ENCODE measurements around the gene KCNG4.
"Not testable (repeated sequence)": the region's sequence is repeated elsewhere in the genome, so short reads cannot be mapped to it uniquely, and the experiment has no call there.

DNA sequence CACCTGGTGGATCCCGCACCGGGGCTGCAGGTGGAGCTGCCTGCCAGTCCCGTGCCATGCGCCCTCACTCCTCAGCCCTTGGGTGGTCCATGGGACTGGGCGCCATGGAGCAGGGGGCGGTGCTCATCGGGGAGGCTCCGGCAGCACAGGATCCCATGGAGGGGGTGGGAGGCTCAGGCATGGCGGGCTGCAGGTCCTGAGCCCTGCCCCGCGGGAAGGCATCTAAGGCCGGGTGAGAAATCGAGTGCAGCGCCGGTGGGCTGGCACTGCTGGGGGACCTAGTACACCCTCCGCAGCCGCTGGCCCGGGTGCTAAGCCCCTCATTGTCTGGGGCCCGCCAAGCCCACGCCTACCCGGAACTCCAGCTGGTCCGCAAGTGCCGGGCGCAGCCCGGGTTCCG, 35.3 kb downstream of the KCNG4 start:
- TF ChIP-seq, protein P1, sequence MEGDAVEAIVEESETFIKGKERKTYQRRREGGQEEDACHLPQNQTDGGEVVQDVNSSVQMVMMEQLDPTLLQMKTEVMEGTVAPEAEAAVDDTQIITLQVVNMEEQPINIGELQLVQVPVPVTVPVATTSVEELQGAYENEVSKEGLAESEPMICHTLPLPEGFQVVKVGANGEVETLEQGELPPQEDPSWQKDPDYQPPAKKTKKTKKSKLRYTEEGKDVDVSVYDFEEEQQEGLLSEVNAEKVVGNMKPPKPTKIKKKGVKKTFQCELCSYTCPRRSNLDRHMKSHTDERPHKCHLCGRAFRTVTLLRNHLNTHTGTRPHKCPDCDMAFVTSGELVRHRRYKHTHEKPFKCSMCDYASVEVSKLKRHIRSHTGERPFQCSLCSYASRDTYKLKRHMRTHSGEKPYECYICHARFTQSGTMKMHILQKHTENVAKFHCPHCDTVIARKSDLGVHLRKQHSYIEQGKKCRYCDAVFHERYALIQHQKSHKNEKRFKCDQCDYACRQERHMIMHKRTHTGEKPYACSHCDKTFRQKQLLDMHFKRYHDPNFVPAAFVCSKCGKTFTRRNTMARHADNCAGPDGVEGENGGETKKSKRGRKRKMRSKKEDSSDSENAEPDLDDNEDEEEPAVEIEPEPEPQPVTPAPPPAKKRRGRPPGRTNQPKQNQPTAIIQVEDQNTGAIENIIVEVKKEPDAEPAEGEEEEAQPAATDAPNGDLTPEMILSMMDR (IDR thresholded peaks at IDR 0.05; ENCODE audit: poor library complexity, severe bottlenecking), result not testable (repeated sequence)
- TF ChIP-seq RAD21 (conservative IDR thresholded peaks at IDR 0.05); EP300 (conservative IDR thresholded peaks at IDR 0.05; ENCODE audit: poor library complexity, severe bottlenecking); SMC3 (conservative IDR thresholded peaks at IDR 0.05; ENCODE audit: poor library complexity): not testable (repeated sequence)
- TF ChIP-seq, protein P2, sequence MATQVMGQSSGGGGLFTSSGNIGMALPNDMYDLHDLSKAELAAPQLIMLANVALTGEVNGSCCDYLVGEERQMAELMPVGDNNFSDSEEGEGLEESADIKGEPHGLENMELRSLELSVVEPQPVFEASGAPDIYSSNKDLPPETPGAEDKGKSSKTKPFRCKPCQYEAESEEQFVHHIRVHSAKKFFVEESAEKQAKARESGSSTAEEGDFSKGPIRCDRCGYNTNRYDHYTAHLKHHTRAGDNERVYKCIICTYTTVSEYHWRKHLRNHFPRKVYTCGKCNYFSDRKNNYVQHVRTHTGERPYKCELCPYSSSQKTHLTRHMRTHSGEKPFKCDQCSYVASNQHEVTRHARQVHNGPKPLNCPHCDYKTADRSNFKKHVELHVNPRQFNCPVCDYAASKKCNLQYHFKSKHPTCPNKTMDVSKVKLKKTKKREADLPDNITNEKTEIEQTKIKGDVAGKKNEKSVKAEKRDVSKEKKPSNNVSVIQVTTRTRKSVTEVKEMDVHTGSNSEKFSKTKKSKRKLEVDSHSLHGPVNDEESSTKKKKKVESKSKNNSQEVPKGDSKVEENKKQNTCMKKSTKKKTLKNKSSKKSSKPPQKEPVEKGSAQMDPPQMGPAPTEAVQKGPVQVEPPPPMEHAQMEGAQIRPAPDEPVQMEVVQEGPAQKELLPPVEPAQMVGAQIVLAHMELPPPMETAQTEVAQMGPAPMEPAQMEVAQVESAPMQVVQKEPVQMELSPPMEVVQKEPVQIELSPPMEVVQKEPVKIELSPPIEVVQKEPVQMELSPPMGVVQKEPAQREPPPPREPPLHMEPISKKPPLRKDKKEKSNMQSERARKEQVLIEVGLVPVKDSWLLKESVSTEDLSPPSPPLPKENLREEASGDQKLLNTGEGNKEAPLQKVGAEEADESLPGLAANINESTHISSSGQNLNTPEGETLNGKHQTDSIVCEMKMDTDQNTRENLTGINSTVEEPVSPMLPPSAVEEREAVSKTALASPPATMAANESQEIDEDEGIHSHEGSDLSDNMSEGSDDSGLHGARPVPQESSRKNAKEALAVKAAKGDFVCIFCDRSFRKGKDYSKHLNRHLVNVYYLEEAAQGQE (IDR thresholded peaks at IDR 0.05; ENCODE audit: borderline replicate concordance), result not testable (repeated sequence)

Data from neural cell (in vitro differentiated cells).